ENCODE data around the gene LASP1.

LASP1 gene

GRCh38 chr17:38869526-38870258 lies at the start of gene LASP1:
Gene LASP1, plus strand, starts transcription at chr17:38870058. Its CDS starts 132 bp downstream, at chr17:38870190.
- peak; percentile 87 for TF ChIP-seq EGR1 (IDR thresholded peaks at IDR 0.05)
- no peak for TF ChIP-seq FOXM1 (IDR thresholded peaks at IDR 0.05; ENCODE audit: borderline replicate concordance, low read depth)
- TF ChIP-seq REST (IDR thresholded peaks at IDR 0.05; ENCODE audit: low read depth), result no peak
- no peak; the same call in none of the 2 replicates for TF ChIP-seq ZBTB7A (IDR thresholded peaks at IDR 0.05; ENCODE audit: low read depth)
- TF ChIP-seq MAX (IDR thresholded peaks at IDR 0.05), result peak; percentile 49; the same call in 1 of the 2 replicates
- no peak; the same call in 1 of the 2 replicates for TF ChIP-seq NFIC (IDR thresholded peaks at IDR 0.05)
- TF ChIP-seq YY1 (IDR thresholded peaks at IDR 0.05; ENCODE audit: low read depth), result peak; percentile 9; the same call in 1 of the 2 replicates
- TF ChIP-seq EP300 (IDR thresholded peaks at IDR 0.05; ENCODE audit: borderline replicate concordance), result no peak
- no peak; the same call in 1 of the 2 replicates for TF ChIP-seq TEAD4 (IDR thresholded peaks at IDR 0.05)
- TF ChIP-seq TAF1 (IDR thresholded peaks at IDR 0.05; ENCODE audit: low read depth), result peak; percentile 90
- peak; percentile 26; the same call in 1 of the 2 replicates for TF ChIP-seq USF1 (IDR thresholded peaks at IDR 0.05)
- peak; percentile 6; the same call in 1 of the 2 replicates for TF ChIP-seq TCF12 (IDR thresholded peaks at IDR 0.05; ENCODE audit: low read depth)

- TF ChIP-seq REST (IDR thresholded peaks at IDR 0.05; ENCODE audit: low read depth), result no peak
- peak; percentile 72 for TF ChIP-seq TCF12 (IDR thresholded peaks at IDR 0.05; ENCODE audit: low read depth)
- TF ChIP-seq TEAD4 (IDR thresholded peaks at IDR 0.05), result peak; percentile 44; the same call in 1 of the 2 replicates
- TF ChIP-seq TAF1 (IDR thresholded peaks at IDR 0.05; ENCODE audit: low read depth), result peak; percentile 74
- TF ChIP-seq MAX (IDR thresholded peaks at IDR 0.05), result peak; percentile 90
- peak; percentile 100 for TF ChIP-seq CREB1 (IDR thresholded peaks at IDR 0.05; ENCODE audit: low read depth)
- 0 out of 2 replicates have a peak, but pooled peaks have one; percentile 12 for TF ChIP-seq NFIC (IDR thresholded peaks at IDR 0.05)
- peak; percentile 66 for TF ChIP-seq YY1 (IDR thresholded peaks at IDR 0.05; ENCODE audit: low read depth)
- no peak; the same call in 1 of the 2 replicates for TF ChIP-seq RAD21 (IDR thresholded peaks at IDR 0.05; ENCODE audit: low read depth)
- no peak; the same call in 1 of the 2 replicates for TF ChIP-seq FOXM1 (IDR thresholded peaks at IDR 0.05; ENCODE audit: borderline replicate concordance, low read depth)
- no peak for TF ChIP-seq ZBTB7A (IDR thresholded peaks at IDR 0.05; ENCODE audit: low read depth)
- TF ChIP-seq USF1 (IDR thresholded peaks at IDR 0.05), result peak; percentile 58; the same call in 1 of the 2 replicates
- no peak for TF ChIP-seq EGR1 (IDR thresholded peaks at IDR 0.05)
- TF ChIP-seq CEBPB (IDR thresholded peaks at IDR 0.05), result peak; percentile 10; the same call in 1 of the 2 replicates
- TF ChIP-seq EP300 (IDR thresholded peaks at IDR 0.05; ENCODE audit: borderline replicate concordance), result no peak
Measured at GRCh38 chr17:38824899-38825761, 44.7 kb upstream of the LASP1 start, which contains the start of gene CWC25. Gene CWC25, minus strand, starts transcription at chr17:38825321. Its CDS starts 138 bp downstream, at chr17:38825183.

GRCh38 chr17:38825762-38826247 lies 44.1 kb upstream of the LASP1 start:
- no peak for TF ChIP-seq CEBPB (IDR thresholded peaks at IDR 0.05)
- no peak for TF ChIP-seq NFIC (IDR thresholded peaks at IDR 0.05)
- no peak for TF ChIP-seq REST (IDR thresholded peaks at IDR 0.05; ENCODE audit: low read depth)
- TF ChIP-seq CREB1 (IDR thresholded peaks at IDR 0.05; ENCODE audit: low read depth), result no peak
- TF ChIP-seq TCF12 (IDR thresholded peaks at IDR 0.05; ENCODE audit: low read depth), result no peak
- TF ChIP-seq EGR1 (IDR thresholded peaks at IDR 0.05), result no peak
- TF ChIP-seq TAF1 (IDR thresholded peaks at IDR 0.05; ENCODE audit: low read depth), result no peak
- no peak for TF ChIP-seq EP300 (IDR thresholded peaks at IDR 0.05; ENCODE audit: borderline replicate concordance)
- no peak for TF ChIP-seq YY1 (IDR thresholded peaks at IDR 0.05; ENCODE audit: low read depth)
- no peak for TF ChIP-seq USF1 (IDR thresholded peaks at IDR 0.05)
- no peak for TF ChIP-seq MAX (IDR thresholded peaks at IDR 0.05)
- TF ChIP-seq RAD21 (IDR thresholded peaks at IDR 0.05; ENCODE audit: low read depth), result no peak
- TF ChIP-seq TEAD4 (IDR thresholded peaks at IDR 0.05), result no peak
- TF ChIP-seq ZBTB7A (IDR thresholded peaks at IDR 0.05; ENCODE audit: low read depth), result no peak
- TF ChIP-seq FOXM1 (IDR thresholded peaks at IDR 0.05; ENCODE audit: borderline replicate concordance, low read depth), result no peak
